ENCODE results near the gene PI4K2A. TPM values are rescaled to one million over a fixed set of nuclear protein-coding genes. Genes with fewer than 3 reads are reported as not detected.

The PI4K2A gene
- total RNA-seq, 1 donor from 2014 or later: 11.9 TPM

DNA sequence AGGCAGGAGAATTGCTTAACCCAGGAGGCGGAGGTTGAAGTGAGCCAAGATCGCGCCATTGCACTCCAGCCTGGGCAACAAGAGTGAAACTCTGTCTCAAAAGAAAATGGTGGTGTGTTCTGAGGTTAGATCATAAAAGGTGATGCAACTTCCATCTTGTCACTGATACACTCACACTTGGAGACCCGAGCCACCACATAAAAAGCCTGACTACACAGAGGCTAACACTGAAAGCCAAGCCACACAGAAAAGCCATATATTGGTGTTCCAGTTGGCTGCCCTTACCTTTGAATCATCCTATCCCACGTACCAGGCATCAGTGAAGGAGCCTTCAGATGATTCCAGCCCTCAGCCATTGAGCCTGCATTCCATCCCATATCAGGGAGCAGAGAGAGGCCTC lies 11.2 kb upstream of the PI4K2A start:
- Mint-ChIP-seq H3K9me3 (no peaks in the 10 kb centered on the region), H3K4me1 (peaks cover 13% of the 10 kb centered on the region), H3K27me3 (ENCODE audit: insufficient read depth, low read depth) (peaks cover 6% of the 10 kb centered on the region), H3K36me3 (peaks cover 9% of the 10 kb centered on the region), H3K4me3 (no peak overlapping the region), H3K27ac (no peak overlapping the region)
- Histone ChIP-seq H3K27ac (no peak overlapping the region), H3K36me3 (no peaks in the 10 kb centered on the region), H3K4me3 (no peak overlapping the region), H3K4me1 (peaks cover 8% of the 10 kb centered on the region), H4K20me1 (ENCODE audit: low read depth) (no peaks in the 10 kb centered on the region), H3K9me3 (ENCODE audit: low read depth) (no peaks in the 10 kb centered on the region), H3K79me2 (ENCODE audit: low read depth) (peaks cover 28% of the 10 kb centered on the region), H3K9ac (no peak overlapping the region), H3F3A (ENCODE audit: low read depth) (peaks cover 9% of the 10 kb centered on the region), H3K4me2 (no peak overlapping the region), H2AFZ (replicated peaks) (no peak overlapping the region), H3K27me3 (no peaks in the 10 kb centered on the region)
- no peak for DNase-seq (ENCODE audit: low spot score)
- TF ChIP-seq EZH2phosphoT487 (IDR thresholded peaks at IDR 0.05) (no peak), EZH2 (IDR thresholded peaks at IDR 0.05) (no peak)
- TF ChIP-seq, protein P1, sequence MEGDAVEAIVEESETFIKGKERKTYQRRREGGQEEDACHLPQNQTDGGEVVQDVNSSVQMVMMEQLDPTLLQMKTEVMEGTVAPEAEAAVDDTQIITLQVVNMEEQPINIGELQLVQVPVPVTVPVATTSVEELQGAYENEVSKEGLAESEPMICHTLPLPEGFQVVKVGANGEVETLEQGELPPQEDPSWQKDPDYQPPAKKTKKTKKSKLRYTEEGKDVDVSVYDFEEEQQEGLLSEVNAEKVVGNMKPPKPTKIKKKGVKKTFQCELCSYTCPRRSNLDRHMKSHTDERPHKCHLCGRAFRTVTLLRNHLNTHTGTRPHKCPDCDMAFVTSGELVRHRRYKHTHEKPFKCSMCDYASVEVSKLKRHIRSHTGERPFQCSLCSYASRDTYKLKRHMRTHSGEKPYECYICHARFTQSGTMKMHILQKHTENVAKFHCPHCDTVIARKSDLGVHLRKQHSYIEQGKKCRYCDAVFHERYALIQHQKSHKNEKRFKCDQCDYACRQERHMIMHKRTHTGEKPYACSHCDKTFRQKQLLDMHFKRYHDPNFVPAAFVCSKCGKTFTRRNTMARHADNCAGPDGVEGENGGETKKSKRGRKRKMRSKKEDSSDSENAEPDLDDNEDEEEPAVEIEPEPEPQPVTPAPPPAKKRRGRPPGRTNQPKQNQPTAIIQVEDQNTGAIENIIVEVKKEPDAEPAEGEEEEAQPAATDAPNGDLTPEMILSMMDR (IDR thresholded peaks at IDR 0.05): no peak

DNA sequence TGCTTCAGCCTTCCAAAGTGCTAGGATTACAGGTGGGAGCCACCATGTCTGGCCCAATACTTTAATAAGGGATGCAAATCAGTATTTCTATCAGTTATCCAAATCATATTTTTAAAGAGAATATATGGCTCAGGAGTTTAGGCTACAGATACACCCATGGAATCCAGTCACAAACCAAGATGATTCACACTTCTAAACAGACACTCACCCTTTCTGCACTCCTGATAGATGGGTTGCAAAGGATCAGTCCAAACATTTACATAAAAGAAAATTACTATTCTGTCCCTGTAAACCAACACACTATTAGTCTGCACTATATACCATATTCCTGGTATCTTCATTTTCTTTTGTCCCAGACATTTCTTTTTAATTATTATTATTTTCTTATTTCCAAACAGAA lies 9.4 kb upstream of the PI4K2A start:
- H3K9me3 Mint-ChIP-seq: no peaks in the 10 kb centered on the region
- no peak for TF ChIP-seq EZH2phosphoT487 (IDR thresholded peaks at IDR 0.05)
- TF ChIP-seq, protein P1 (IDR thresholded peaks at IDR 0.05): no peak
- H3K27ac ChIP-seq: no peak overlapping the region
- no peak overlapping the region for H2AFZ ChIP-seq (replicated peaks)
- H3K4me2 ChIP-seq: no peak overlapping the region
- no peak overlapping the region for H3K4me3 ChIP-seq
- no peaks in the 10 kb centered on the region for H4K20me1 ChIP-seq (ENCODE audit: low read depth)
- DNase-seq (ENCODE audit: low spot score): no peak
- H3K9ac ChIP-seq: no peak overlapping the region
- peaks cover 9% of the 10 kb centered on the region for H3F3A ChIP-seq (ENCODE audit: low read depth)
- H3K79me2 ChIP-seq (ENCODE audit: low read depth): peaks cover 28% of the 10 kb centered on the region
- H3K27me3 ChIP-seq: no peaks in the 10 kb centered on the region
- H3K36me3 ChIP-seq: no peaks in the 10 kb centered on the region
- H3K4me1 ChIP-seq: peaks cover 8% of the 10 kb centered on the region
- H3K27ac Mint-ChIP-seq: no peak overlapping the region
- H3K4me1 Mint-ChIP-seq: peaks cover 13% of the 10 kb centered on the region
- H3K27me3 Mint-ChIP-seq (ENCODE audit: insufficient read depth, low read depth): peaks cover 6% of the 10 kb centered on the region
- no peaks in the 10 kb centered on the region for H3K9me3 ChIP-seq (ENCODE audit: low read depth)
- H3K4me3 Mint-ChIP-seq: no peak overlapping the region
- H3K36me3 Mint-ChIP-seq: peaks cover 9% of the 10 kb centered on the region

DNA sequence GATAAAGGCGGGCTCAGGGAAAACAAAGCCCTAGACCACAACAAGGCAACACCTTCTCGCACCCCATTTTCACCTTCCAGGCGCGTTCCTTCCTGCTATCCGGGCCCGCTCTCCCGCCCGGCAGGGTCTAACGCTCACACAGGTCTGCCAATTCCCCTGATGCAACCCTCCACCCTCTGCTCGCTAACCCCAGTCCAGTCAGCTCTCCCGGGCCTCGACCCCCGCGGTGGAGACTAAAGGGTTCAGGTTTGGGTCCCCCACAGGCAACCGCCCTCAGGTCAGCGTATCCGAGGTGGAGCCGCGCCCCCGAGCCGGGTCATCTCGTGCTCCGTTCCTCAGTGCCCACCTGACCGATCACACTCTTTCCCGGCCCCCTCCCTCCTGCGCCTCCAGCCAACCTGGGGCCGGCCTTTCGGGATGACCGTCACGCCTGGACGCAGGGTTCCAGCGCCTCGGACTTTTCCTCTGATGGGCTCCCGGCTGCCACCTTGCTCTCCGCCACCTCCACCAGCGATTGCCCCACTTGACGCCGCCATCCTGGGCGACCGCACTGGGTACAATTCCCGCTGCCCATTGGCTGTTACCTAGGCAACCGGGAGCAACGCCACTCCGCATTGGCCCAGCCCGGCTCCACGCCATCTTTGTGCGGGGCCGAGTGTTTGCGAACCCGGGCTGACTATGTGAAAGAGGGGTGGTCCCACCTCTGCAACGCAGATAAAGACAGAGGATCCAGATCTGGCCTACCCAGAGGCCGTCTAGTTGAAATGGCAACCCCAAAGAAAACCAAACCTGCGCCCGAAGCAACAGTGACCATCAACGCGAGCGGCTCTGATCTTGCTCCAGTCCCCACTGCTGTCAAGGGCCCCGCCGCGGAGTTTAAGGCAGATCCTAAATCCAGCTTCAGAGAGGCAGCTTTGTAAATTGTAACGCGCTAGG lies 7.3 kb upstream of the PI4K2A start, which contains the start of gene MORN4:
Gene MORN4 (minus strand): TSS at position 552 of the 936 bp plus-strand sequence. CDS start 13,847 bp downstream, outside the sequence.
- TF ChIP-seq EZH2 (IDR thresholded peaks at IDR 0.05): no peak
- TF ChIP-seq, protein P1 (IDR thresholded peaks at IDR 0.05): no peak
- no peak for TF ChIP-seq EZH2phosphoT487 (IDR thresholded peaks at IDR 0.05)
- H3K27me3 ChIP-seq: no peaks in the 10 kb centered on the region
- Mint-ChIP-seq H3K36me3 (peaks cover 9% of the 10 kb centered on the region), H3K4me1 (peaks cover 13% of the 10 kb centered on the region), H3K4me3 (peak within 1 kb of the TSS; percentile 100), H3K27ac (peak within 1 kb of the TSS; percentile 99), H3K9me3 (no peaks in the 10 kb centered on the region), H3K27me3 (ENCODE audit: insufficient read depth, low read depth) (peaks cover 6% of the 10 kb centered on the region)
- H2AFZ ChIP-seq (replicated peaks): peak within 1 kb of the TSS; percentile 92
- peak within 1 kb of the TSS; percentile 69 for H3K4me3 ChIP-seq
- no peaks in the 10 kb centered on the region for H4K20me1 ChIP-seq (ENCODE audit: low read depth)
- peak within 1 kb of the TSS; percentile 49 for H3K27ac ChIP-seq
- peak within 1 kb of the TSS; percentile 83 for H3K4me2 ChIP-seq
- H3F3A ChIP-seq (ENCODE audit: low read depth): peaks cover 11% of the 10 kb centered on the region
- peak; percentile 96 for DNase-seq (ENCODE audit: low spot score)
- H3K9ac ChIP-seq: peak within 1 kb of the TSS; percentile 43
- peaks cover 28% of the 10 kb centered on the region for H3K79me2 ChIP-seq (ENCODE audit: low read depth)
- H3K4me1 ChIP-seq: peaks cover 8% of the 10 kb centered on the region
- no peaks in the 10 kb centered on the region for H3K36me3 ChIP-seq
- no peaks in the 10 kb centered on the region for H3K9me3 ChIP-seq (ENCODE audit: low read depth)

Data from neural progenitor cell (in vitro differentiated cells).